ENCODE results near the gene MEIS3.

Gene MEIS3

GRCh38 chr19:47446534-47447469, 27.5 kb upstream of the MEIS3 start:
- peak; percentile 73 for DNase-seq (ENCODE audit: low read depth)
- no peak overlapping the region for H3K4me3 ChIP-seq (ENCODE audit: low read depth, low read length)
- TF ChIP-seq CTCF (IDR thresholded peaks at IDR 0.05; ENCODE audit: low read depth, low read length) (no peak), MAX (IDR thresholded peaks at IDR 0.05; ENCODE audit: low read depth, low read length) (no peak), MYC (IDR thresholded peaks at IDR 0.05; ENCODE audit: low read depth, low read length) (no peak), POLR2A (IDR thresholded peaks at IDR 0.05; ENCODE audit: extremely low read depth, insufficient read length) (no peak)

- peak; percentile 94 for DNase-seq (ENCODE audit: low read depth)
- no peak overlapping the region for H3K4me3 ChIP-seq (ENCODE audit: low read depth, low read length)
- peak; percentile 61; the same call in 1 of the 2 replicates for TF ChIP-seq MYC (IDR thresholded peaks at IDR 0.05; ENCODE audit: low read depth, low read length)
- TF ChIP-seq POLR2A (IDR thresholded peaks at IDR 0.05; ENCODE audit: extremely low read depth, insufficient read length) = no peak
- TF ChIP-seq MAX (IDR thresholded peaks at IDR 0.05; ENCODE audit: low read depth, low read length) = peak; percentile 80
Measured at GRCh38 chr19:47445937-47446402, 26.6 kb upstream of the MEIS3 start.

- peak; percentile 75 for DNase-seq (ENCODE audit: low read depth)
- no peak overlapping the region for H3K4me3 ChIP-seq (ENCODE audit: low read depth, low read length)
- peak; percentile 39; the same call in 1 of the 2 replicates for TF ChIP-seq MAX (IDR thresholded peaks at IDR 0.05; ENCODE audit: low read depth, low read length)
- no peak for TF ChIP-seq POLR2A (IDR thresholded peaks at IDR 0.05; ENCODE audit: extremely low read depth, insufficient read length)
Measured at GRCh38 chr19:47445527-47445926, 26.2 kb upstream of the MEIS3 start.

DNA sequence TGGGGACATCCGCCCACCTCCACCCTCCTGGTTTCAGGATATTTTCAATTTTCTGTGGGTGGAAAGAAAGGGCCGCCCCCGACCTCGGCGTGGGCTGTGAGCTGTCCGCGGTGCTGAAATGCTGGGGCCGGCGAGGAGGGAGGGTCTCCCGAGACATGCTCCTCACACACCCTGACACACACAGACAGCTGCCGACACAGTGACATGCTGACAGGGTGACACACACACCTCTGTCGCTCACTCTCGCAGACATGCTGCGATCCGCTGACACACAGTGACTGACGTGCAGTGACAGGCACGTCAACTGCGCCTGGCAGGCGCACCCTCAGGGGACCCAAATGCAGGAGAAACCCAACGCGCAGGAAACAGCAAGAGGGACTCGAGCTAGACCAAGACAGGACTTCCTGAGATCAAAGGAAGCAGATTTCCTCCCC, 25.1 kb upstream of the MEIS3 start:
- H3K4me3 ChIP-seq (ENCODE audit: low read depth, low read length) = no peak overlapping the region
- peak; percentile 72 for DNase-seq (ENCODE audit: low read depth)
- TF ChIP-seq CTCF (IDR thresholded peaks at IDR 0.05; ENCODE audit: low read depth, low read length) (no peak), MAX (IDR thresholded peaks at IDR 0.05; ENCODE audit: low read depth, low read length) (peak; percentile 87), MYC (IDR thresholded peaks at IDR 0.05; ENCODE audit: low read depth, low read length) (0 out of 2 replicates have a peak, but pooled peaks have one; percentile 54), POLR2A (IDR thresholded peaks at IDR 0.05; ENCODE audit: extremely low read depth, insufficient read length) (no peak)

GRCh38 chr19:47443331-47443730, 24.0 kb upstream of the MEIS3 start:
- DNase-seq (ENCODE audit: low read depth) = no peak
- H3K4me3 ChIP-seq (ENCODE audit: low read depth, low read length) = no peak overlapping the region
- TF ChIP-seq MAX (IDR thresholded peaks at IDR 0.05; ENCODE audit: low read depth, low read length) (no peak), CTCF (IDR thresholded peaks at IDR 0.05; ENCODE audit: low read depth, low read length) (no peak), MYC (IDR thresholded peaks at IDR 0.05; ENCODE audit: low read depth, low read length) (no peak), POLR2A (IDR thresholded peaks at IDR 0.05; ENCODE audit: extremely low read depth, insufficient read length) (no peak)

DNA sequence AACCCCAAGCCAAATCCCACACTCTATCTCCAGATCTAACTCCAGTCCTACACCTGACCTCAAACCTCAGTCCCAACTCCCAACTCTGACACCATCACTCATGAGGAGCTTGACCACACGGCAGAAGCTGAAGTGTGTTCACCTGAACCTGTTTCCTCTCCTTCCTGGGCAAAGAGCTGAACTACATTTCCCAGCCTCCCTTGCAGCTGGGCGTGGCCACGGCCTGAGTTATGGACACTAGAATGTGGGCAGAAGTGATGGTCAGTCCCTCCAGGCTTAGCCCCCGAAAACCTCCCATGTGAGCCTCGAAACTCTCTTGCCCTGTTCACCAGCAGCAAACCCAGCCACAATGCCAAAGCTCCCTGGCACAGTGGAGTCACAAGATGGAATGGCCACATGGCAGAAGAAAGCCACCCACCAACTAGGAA, 19.5 kb upstream of the MEIS3 start:
- DNase-seq (ENCODE audit: low read depth) = peak; percentile 34
- TF ChIP-seq CTCF (IDR thresholded peaks at IDR 0.05; ENCODE audit: low read depth, low read length) (no peak), MAX (IDR thresholded peaks at IDR 0.05; ENCODE audit: low read depth, low read length) (no peak), MYC (IDR thresholded peaks at IDR 0.05; ENCODE audit: low read depth, low read length) (no peak), POLR2A (IDR thresholded peaks at IDR 0.05; ENCODE audit: extremely low read depth, insufficient read length) (no peak)
- H3K4me3 ChIP-seq (ENCODE audit: low read depth, low read length) = no peak overlapping the region
